AG08395 (cell line): ENCODE results near the gene ABCD4.

Experiments
- DNase-seq: peaks from one replicate; pipeline ENCODE4 v3.0.0; 2012; ENCODE audit warnings: mixed read lengths, low spot score

The ABCD4 gene

GRCh38 chr14:74259513-74259912, 43.2 kb downstream of the ABCD4 start:
- no peak for DNase-seq

DNA sequence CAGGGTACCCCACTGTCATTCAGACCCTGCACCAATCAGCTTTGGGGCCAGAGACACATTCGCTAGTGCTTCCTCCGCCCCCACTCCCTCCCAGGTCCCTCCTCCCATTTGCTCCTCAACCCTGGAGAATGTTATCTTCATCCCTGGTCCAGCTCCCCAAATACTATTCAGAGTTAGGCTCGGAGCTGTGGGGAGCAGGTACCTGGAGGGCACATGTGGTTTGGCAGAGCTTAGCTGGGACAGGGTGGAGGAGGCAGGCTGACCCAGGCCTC, 44.0 kb downstream of the ABCD4 start:
- no peak for DNase-seq

GRCh38 chr14:74257941-74258763, 44.6 kb downstream of the ABCD4 start:
- no peak for DNase-seq

- peak; percentile 77 for DNase-seq
These were observed 45.4 kb downstream of the ABCD4 start for GRCh38 chr14:74257078-74257940.

DNA sequence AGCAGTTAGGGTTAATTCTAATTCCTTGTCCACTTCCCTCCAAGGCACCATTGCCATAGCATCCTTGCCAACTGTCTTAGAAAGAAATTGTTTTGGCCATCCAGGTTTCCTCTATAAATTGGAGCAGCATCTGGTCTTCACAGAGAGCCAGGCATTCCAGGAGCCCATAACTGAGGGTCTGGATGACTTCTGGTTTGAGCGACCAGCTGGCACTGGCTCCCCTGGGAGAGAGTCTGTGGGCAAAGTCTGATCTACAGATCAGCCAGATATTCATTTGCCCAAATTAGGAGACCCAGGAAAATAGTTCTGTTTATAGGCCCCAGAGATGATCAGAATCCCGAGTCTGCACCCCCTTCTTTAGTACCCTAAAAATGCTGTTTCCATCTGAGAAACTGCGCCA, 47.5 kb downstream of the ABCD4 start:
- DNase-seq = no peak

DNA sequence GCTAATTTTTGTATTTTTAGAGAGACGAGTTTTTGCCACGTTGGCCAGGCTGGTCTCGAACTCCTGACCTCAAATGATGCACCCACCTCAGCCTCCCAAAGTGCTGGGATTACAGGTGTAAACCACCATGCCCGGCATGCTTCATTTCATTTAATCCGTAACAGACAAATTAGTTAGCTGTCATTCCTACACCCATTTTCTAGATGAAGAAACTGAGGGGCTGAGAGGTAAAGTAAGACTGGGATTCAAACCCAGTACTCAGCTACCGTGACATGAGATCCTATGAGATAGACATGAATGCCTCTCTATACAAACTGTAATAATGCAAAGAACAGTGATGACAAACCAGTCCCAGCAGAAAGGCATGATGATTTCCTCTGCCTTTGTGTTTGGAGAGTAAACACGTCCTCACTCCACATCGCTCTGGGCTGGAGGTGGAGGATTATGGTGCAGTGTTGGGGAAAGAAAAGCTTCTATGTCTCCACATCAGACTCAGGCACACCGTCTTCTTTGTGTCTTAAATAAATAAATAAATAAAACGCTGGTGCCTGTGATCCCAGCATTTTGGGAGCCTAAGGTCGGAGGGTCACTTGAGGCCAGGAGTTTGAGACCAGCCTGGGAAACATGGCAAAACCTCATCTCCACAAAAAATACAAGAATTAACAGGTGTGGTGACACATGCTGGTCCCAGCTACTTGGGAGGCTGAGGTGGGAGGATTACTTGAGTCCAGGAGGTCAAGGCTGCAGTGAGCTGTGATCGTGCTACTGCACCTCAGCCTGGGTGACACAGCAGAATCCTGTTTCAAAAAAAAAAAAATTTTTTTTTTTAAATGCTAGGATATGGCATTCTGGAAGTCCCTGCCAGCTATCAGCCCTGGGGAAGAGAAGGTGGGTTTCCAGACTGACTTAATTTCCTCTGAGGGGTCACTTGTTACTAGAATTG, 53.0 kb downstream of the ABCD4 start:
- no peak for DNase-seq

GRCh38 chr14:74248017-74248416, 54.7 kb downstream of the ABCD4 start:
- DNase-seq = no peak

- no peak for DNase-seq
These were observed 56.2 kb downstream of the ABCD4 start for GRCh38 chr14:74246542-74246941.

- DNase-seq = no peak
These were observed 57.4 kb downstream of the ABCD4 start for GRCh38 chr14:74245292-74245691.

DNA sequence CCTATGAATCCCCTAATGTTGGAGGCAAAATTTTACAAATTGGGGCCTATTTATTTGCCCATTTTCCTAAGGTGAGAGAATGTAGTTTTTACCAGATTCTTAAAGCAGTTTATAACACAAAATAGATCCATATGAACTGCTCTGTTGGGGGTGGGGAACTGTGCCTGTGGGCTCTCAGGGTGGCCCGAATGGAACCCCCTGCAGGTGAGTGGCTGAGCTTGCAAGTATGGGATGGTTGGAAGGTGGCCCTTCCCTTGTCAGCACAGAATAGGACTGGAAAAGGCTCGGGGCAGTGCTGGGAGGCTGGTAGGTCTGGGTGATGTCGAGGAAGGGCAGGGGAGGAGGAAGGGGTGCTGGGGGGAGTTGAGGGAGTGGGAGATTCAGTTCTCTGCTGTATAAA, 58.6 kb downstream of the ABCD4 start:
- no peak for DNase-seq

GRCh38 chr14:74243051-74243450, 59.7 kb downstream of the ABCD4 start:
- DNase-seq = no peak

- no peak for DNase-seq
These were observed 60.0 kb downstream of the ABCD4 start for GRCh38 chr14:74242780-74243042.

DNA sequence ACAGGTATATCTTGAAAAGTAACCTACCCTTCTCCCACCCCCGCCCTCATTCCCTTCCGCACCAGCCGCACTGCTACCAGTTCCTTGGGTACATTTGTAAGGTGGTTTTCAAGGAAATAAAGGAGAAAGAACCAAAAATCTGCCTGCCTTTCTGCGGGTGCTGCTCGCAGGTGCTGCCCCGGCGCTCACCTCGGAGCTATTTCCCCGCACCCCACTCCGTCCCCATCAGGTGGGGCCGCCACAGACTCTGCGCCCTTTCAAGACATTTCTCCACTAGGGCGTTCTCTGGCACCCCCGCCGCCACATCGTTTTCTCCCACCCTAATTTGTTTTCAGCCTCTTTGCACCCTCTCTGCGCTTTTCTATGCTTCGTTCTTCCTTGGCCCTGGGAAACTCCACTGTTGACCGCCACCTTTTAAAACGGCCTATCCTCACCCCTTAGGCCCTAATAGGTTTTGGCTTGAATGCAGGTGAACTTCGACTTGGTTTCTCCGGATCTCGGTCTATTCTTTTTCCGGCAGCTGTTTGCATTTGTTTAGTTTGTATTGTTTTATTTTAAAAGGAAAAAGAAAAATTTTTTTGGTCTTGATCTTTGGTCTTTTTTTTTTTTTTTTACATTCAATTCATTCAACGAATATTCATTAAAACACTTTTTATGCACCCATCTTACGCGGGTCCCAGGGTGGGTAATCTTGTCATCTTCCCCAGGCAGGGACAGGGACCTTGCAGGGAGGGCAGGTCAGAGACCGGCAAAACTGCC, 60.5 kb downstream of the ABCD4 start:
- DNase-seq = no peak

DNA sequence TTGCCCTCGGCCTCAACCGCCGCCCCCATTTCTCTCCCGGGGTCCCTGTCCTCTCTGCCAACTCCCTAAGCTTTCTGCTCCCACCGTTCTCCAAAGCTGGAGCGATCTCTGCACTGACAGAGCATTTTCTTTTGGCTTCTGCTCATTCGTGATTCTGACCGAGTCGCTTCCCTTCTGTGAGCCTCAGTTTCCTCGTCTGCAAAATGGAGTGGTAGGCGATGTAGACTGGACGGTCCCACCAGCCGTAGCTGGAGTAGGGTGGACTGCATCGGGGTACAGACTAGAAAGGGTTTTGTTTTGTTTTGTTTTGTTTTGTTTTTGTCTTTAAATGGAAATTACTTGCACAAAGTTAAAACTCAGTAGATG, 61.1 kb downstream of the ABCD4 start:
- no peak for DNase-seq

GRCh38 chr14:74240794-74241651, 61.7 kb downstream of the ABCD4 start:
- no peak for DNase-seq

- DNase-seq = no peak
These were observed 62.6 kb downstream of the ABCD4 start for GRCh38 chr14:74239848-74240793.

GRCh38 chr14:74238974-74239847, 63.5 kb downstream of the ABCD4 start, which contains the start of gene VSX2:
VSX2 (plus strand) TSS chr14:74239449; CDS start chr14:74239562, 113 bp downstream.
- no peak for DNase-seq

DNA sequence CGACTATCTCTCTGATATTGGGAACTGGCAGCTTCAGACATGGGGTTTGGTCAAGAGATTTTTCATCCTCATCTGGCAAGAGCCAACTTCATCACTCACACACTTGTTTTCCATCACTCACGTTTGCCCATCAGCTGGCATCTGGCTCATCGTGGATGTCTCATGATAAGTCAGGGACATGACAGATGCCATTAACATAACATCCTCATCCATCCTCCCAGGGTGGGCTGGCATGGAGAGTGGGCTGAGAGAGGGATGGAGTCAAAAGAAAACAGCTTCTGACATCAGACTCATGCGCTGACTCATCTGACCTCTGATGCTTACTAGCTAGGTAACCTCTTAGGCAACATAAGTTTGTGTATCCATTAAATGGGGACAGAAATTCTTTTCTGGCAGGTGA, 65.3 kb downstream of the ABCD4 start:
- no peak for DNase-seq
